Spleen (tissue), 11 donors: ENCODE data around the gene PUM2. TPM values are rescaled to one million over a fixed set of nuclear protein-coding genes. Genes with fewer than 3 reads are reported as not detected.

Experiments used
- DNase-seq: peaks from one replicate; pipeline ENCODE4 v3.0.0-alpha.2; 2020
- H3K27ac ChIP-seq, 8 donors: fragments of 200-600 bp; sonication (generic) in 7 of 8; 1 replicate in 4 of 8; 2 replicates in 4 of 8; pipeline versions ENCODE4 v1.5.0 to v1.8.0; 2016 to 2021; ENCODE audit warnings: inconsistent platforms in 4 of 8, mild to moderate bottlenecking in 4 of 8, moderate library complexity in 1 of 8
- H3K27me3 ChIP-seq, 7 donors: fragments of 200-600 bp; sonication (generic) in 6 of 7; replicated peaks in 1 of 7; 1 replicate in 4 of 7; 2 replicates in 3 of 7; pipeline versions ENCODE4 v1.5.0 to v1.8.0; 2016 to 2021; ENCODE audit warnings: inconsistent platforms in 3 of 7, mild to moderate bottlenecking in 1 of 7
- H3K36me3 ChIP-seq, 6 donors: fragments of 200-600 bp; sonication (generic) in 5 of 6; 1 replicate in 4 of 6; 2 replicates in 2 of 6; pipeline versions ENCODE4 v1.5.0 to v1.8.0; 2016 to 2021; ENCODE audit warnings: inconsistent platforms in 2 of 6
- H3K4me1 ChIP-seq, 6 donors: fragments of 200-600 bp; sonication (generic) in 5 of 6; 1 replicate in 3 of 6; 2 replicates in 3 of 6; pipeline versions ENCODE4 v1.5.0 to v1.8.0; 2016 to 2021; ENCODE audit warnings: inconsistent platforms in 3 of 6
- H3K4me3 ChIP-seq, 8 donors: fragments of 200-600 bp; sonication (generic) in 7 of 8; 1 replicate in 4 of 8; 2 replicates in 4 of 8; pipeline versions ENCODE4 v1.5.0 to v1.8.0; 2016 to 2021; ENCODE audit warnings: inconsistent platforms in 4 of 8, mild to moderate bottlenecking in 4 of 8, moderate library complexity in 2 of 8
- H3K9me3 ChIP-seq, 8 donors: fragments of 200-600 bp; sonication (generic) in 7 of 8; 1 replicate in 4 of 8; 2 replicates in 4 of 8; pipeline versions ENCODE4 v1.5.0 to v1.8.0; 2016 to 2021; ENCODE audit warnings: inconsistent platforms in 4 of 8
- CTCF ChIP-seq, 11 experiments: fragments of 200-600 bp in 7 of 11; fragments of 450-650 bp in 4 of 11; sonication (generic) in 4 of 11; IDR thresholded peaks in 8 of 11; conservative IDR thresholded peaks in 3 of 11; 1 replicate in 7 of 11; 2 replicates in 4 of 11; pipeline versions ENCODE4 v1.4.0 to v1.8.0; 2016 to 2021; ENCODE audit warnings: antibody characterized with exemption in 11 of 11, inconsistent platforms in 4 of 11, mild to moderate bottlenecking in 1 of 11
- POLR2A ChIP-seq, 3 donors: fragments of 450-650 bp; IDR thresholded peaks; one replicate each; pipeline ENCODE4 v1.5.1; 2017; ENCODE audit warnings: antibody characterized with exemption in 3 of 3, mild to moderate bottlenecking in 1 of 3
- POLR2AphosphoS5 ChIP-seq, 3 donors: sonication (generic); formaldehyde crosslinking; IDR thresholded peaks; one replicate each; pipeline ENCODE4 v1.5.1; 2017; ENCODE audit warnings: antibody characterized with exemption in 3 of 3
- WGBS, 5 donors: extraction: QIAGEN DNeasy Blood & Tissue Kit in 3 of 5; methylation state at CpG; one replicate each; pipeline versions ENCODE4 v1.1.5 to v1.1.7; 2013 to 2018; 5-methylcytosine and 5-hydroxymethylcytosine counted together
- intact Hi-C: fragments of 100-400 bp; cut with DNase I; formaldehyde crosslinking; loops from one replicate; pipeline ENCODE4 v1.15.0; 2023; ENCODE audit warnings: low total_unique reads
- polyA plus RNA-seq, 3 donors: library from polyadenylated mRNA; stranded (reverse); fragments of 200-250 nt; gene quantifications; one replicate each; pipeline ENCODE4 v1.2.1, GENCODE V29; 2013
- total RNA-seq, 7 donors: library from RNA; depleted of rRNA in 3 of 7; stranded (reverse); fragments of >200 nt in 3 of 7; fragmentation: NEBNext Ultra II Directional in 4 of 7; extraction: Animal tissue kit (Norgen Biotek cat#: 25700) in 4 of 7; gene quantifications; one replicate each; pipeline versions ENCODE4 v1.1.0 to v1.2.1, GENCODE V29; 2016 to 2021
- donor health status: healthy with polysubstance abuse.
- donor health status: DM: no; HTN: no; CAD: no; lungs with moderate emphysema.
- donor health status: DM: no; HTN: no; CAD: no.
- donor health status: Bipolar disorder and iron deficiency.
- donor health status: healthy.
- donor health status: DM: no; HTN: no; CAD: no.
- donor health status: DM: yes; HTN: yes; CAD: no.

PUM2 gene
- total and polyA plus RNA-seq, 10 donors = 29.2 to 137 (median 91.0) TPM

- H3K27ac ChIP-seq = no peak overlapping the region
- H3K9me3 ChIP-seq = no peaks in the 10 kb centered on the region
- no peak overlapping the region for H3K4me3 ChIP-seq
- intact Hi-C loops = no loop called here
- no peaks in the 10 kb centered on the region for H3K27me3 ChIP-seq
- DNase-seq = no peak
- peaks cover 39 to 100% (median 96%) of the 10 kb centered on the region in 6 donors for H3K4me1 ChIP-seq
- 69 to 86% (median 81%) methylated on average over 2 of the region's 2 CpGs for WGBS, 5 donors
- TF ChIP-seq POLR2AphosphoS5 (IDR thresholded peaks at IDR 0.05) = no peak
- TF ChIP-seq POLR2A (IDR thresholded peaks at IDR 0.05) = no peak
- TF ChIP-seq CTCF (IDR thresholded peaks at IDR 0.05 in 8 of 11, conservative IDR thresholded peaks at IDR 0.05 in 3 of 11) = no peak
- H3K36me3 ChIP-seq = peaks cover 0 to 21% (median 0%) of the 10 kb centered on the region in 6 donors
Observed at GRCh38 chr2:20343128-20343527, 7.5 kb downstream of the PUM2 start.

GRCh38 chr2:20339012-20339411 is 11.6 kb downstream of the PUM2 start:
- no peaks in the 10 kb centered on the region for H3K9me3 ChIP-seq
- peaks cover 46 to 100% (median 97%) of the 10 kb centered on the region in 6 donors for H3K4me1 ChIP-seq
- TF ChIP-seq POLR2A (IDR thresholded peaks at IDR 0.05) = no peak
- intact Hi-C loops = no loop called here
- no peak overlapping the region for H3K27ac ChIP-seq
- H3K4me3 ChIP-seq = no peak overlapping the region
- H3K27me3 ChIP-seq = no peaks in the 10 kb centered on the region
- H3K36me3 ChIP-seq = peaks cover 0 to 6% (median 0%) of the 10 kb centered on the region in 6 donors
- DNase-seq = no peak
- WGBS, 5 donors = 53 to 79% (median 64%) methylated on average over 1 of the region's 1 CpG

GRCh38 chr2:20334605-20335203 is 15.9 kb downstream of the PUM2 start:
- intact Hi-C loops = no loop called here
- Histone ChIP-seq H3K27me3 (no peaks in the 10 kb centered on the region), H3K9me3 (peaks cover 0 to 18% (median 9%) of the 10 kb centered on the region in 8 donors), H3K4me1 (peaks cover 37 to 87% (median 74%) of the 10 kb centered on the region in 6 donors), H3K27ac (no peak overlapping the region), H3K36me3 (peaks cover 0 to 12% (median 0%) of the 10 kb centered on the region in 6 donors), H3K4me3 (no peak overlapping the region)
- no peak for DNase-seq
- TF ChIP-seq POLR2AphosphoS5 (IDR thresholded peaks at IDR 0.05) = no peak
- no peak for TF ChIP-seq CTCF (IDR thresholded peaks at IDR 0.05 in 8 of 11, conservative IDR thresholded peaks at IDR 0.05 in 3 of 11)
- no peak for TF ChIP-seq POLR2A (IDR thresholded peaks at IDR 0.05)
- WGBS, 5 donors = 79 to 86% (median 83%) methylated on average over 5 of the region's 5 CpGs

GRCh38 chr2:20333738-20334137 is 16.9 kb downstream of the PUM2 start:
- no peak for DNase-seq

More at GRCh38 chr2:20333738-20334137, 16.9 kb downstream of the PUM2 start:
- Histone ChIP-seq H3K4me1 (peaks cover 29 to 85% (median 66%) of the 10 kb centered on the region in 6 donors), H3K36me3 (peaks cover 0 to 12% (median 0%) of the 10 kb centered on the region in 6 donors), H3K27me3 (no peaks in the 10 kb centered on the region), H3K9me3 (peaks cover 0 to 18% (median 9%) of the 10 kb centered on the region in 8 donors), H3K4me3 (no peak overlapping the region), H3K27ac (peak overlapping the region in 4 of 8 donors; percentile 16 to 52 (median 20))
- TF ChIP-seq POLR2A (IDR thresholded peaks at IDR 0.05) (no peak), POLR2AphosphoS5 (IDR thresholded peaks at IDR 0.05) (no peak), CTCF (IDR thresholded peaks at IDR 0.05 in 8 of 11, conservative IDR thresholded peaks at IDR 0.05 in 3 of 11) (no peak)
- WGBS, 5 donors = 63 to 74% (median 69%) methylated on average over 4 of the region's 4 CpGs
- intact Hi-C loops = no loop called here
